HG03520 (cell line): ENCODE data around the gene KCNQ1OT1.

Experiments used
- ATAC-seq: cut with Tn5 transposase; IDR thresholded peaks from one replicate; pipeline ENCODE4 v1.9.1; 2021; ENCODE audit warnings: mild to moderate bottlenecking, moderate library complexity; ENCODE audit not compliant: unreplicated experiment

The KCNQ1OT1 gene

GRCh38 chr11:2669634-2670469 lies 29.9 kb downstream of the KCNQ1OT1 start:
- ATAC-seq: no peak

GRCh38 chr11:2668876-2669275 lies 30.9 kb downstream of the KCNQ1OT1 start:
- ATAC-seq: no peak

DNA sequence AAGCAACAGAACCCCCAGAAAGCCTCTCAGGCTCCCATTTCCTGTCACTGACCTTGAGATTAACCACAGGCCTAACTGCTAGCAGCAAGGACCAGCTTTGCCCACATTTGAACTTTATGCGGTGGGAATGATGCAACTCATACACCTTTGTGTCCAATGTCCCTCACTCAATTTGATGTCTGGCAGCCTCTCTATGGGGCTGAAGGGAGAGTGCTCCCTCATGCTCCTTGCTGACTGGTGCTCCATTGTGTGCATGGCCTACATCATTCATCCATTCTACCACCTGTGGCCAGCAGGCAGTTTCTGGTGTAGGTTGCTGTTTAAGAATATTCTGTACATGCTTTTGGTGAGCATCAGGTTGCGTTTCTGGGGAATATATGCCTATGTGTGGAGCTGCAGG lies 31.9 kb downstream of the KCNQ1OT1 start:
- ATAC-seq: no peak

GRCh38 chr11:2666828-2667570 lies 32.8 kb downstream of the KCNQ1OT1 start:
- no peak for ATAC-seq

DNA sequence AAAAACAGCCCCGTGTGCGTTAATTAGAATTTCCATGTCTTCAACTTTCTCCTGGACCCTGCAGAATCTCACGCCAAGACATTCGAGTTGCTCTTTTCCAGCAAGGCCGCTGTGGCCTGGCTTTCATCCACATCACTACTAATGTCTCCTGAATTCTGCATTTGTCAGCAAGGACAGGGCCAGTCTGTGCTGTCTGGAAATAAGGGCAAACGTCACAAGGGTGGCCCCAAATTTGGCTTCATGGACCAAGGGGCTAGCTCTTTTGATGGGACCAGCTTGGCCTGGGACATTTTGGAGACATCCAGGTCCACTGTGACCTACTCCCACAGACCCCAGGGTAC lies 33.4 kb downstream of the KCNQ1OT1 start:
- no peak for ATAC-seq

GRCh38 chr11:2665526-2666400 lies 34.0 kb downstream of the KCNQ1OT1 start:
- ATAC-seq: no peak

DNA sequence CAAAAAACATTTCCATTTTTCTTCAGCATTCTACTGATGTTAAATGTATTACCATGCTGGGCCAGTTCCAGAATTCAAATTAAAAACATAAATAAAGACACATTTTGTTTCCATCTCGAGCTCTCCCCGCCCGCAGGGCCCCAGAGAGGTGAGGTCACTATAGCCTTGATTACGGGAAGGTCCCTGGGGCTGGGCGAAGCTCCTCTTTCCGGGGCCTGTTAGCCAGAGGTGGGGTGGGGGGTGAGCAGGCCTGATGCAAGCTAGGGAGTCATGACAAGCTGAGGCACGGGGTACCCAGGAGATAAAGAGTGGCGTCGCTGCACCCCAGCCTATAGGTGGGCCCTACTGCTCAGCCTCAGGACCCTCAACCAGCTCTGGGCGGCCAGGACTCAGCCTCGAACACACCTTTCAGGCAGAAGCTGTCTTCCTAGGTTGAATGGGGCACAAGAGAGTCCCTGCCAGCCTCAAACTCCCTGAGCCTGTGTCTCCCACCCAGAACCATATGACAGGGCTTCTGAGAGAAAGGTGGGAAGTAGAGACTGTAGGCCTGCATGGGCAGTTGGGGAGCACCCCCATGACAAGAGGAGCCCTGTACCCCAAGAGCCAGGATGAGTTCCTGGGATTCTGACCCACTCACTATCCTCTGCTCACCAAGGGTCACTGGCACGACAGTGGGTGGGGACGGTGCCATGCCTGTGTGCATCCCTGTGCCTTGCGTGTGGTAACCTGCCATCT lies 34.8 kb downstream of the KCNQ1OT1 start:
- no peak for ATAC-seq

GRCh38 chr11:2664376-2664775 lies 35.4 kb downstream of the KCNQ1OT1 start:
- no peak for ATAC-seq

DNA sequence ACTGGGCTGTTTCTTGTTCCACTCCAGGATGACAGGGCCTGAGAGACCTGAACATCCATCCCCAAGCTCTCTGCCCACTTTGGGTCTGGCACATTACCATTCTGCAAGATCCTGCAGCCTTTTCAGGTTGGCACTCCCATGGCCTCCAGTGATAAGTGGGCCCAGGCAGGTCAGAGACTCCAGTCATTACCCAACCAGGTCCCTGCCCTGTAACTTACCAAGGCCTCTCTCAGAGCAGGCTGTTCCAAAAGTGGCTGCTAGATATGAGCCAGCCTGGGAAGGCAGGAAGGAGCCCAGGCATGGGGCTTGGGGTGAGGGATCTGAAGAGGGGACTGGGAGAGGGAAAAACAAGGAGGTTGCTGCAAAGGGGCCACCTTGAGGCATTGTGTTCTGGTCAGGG lies 35.9 kb downstream of the KCNQ1OT1 start:
- no peak for ATAC-seq

DNA sequence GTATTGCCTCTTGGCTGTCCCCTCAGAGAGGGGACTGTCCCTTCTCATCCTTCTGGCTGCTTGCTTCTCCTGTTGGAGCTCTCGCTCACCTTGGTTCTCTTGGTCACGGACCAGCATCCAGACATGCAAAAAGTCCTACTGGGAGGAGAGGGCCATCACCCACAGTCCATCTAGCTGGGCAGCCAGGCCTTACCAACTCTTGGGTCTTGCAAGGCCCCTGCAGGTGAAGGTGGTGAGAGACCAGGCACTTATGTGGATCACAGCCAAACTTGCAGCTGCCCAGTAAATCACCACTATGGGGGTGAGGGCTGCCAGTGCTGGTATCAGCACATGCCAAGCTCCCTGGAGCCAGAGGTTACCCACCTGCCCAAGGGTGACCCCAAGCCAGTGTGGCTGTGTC lies 36.3 kb downstream of the KCNQ1OT1 start:
- ATAC-seq: no peak

GRCh38 chr11:2662430-2663299 lies 37.1 kb downstream of the KCNQ1OT1 start:
- no peak for ATAC-seq

- ATAC-seq: no peak
Observed at GRCh38 chr11:2662024-2662312, 37.8 kb downstream of the KCNQ1OT1 start.

DNA sequence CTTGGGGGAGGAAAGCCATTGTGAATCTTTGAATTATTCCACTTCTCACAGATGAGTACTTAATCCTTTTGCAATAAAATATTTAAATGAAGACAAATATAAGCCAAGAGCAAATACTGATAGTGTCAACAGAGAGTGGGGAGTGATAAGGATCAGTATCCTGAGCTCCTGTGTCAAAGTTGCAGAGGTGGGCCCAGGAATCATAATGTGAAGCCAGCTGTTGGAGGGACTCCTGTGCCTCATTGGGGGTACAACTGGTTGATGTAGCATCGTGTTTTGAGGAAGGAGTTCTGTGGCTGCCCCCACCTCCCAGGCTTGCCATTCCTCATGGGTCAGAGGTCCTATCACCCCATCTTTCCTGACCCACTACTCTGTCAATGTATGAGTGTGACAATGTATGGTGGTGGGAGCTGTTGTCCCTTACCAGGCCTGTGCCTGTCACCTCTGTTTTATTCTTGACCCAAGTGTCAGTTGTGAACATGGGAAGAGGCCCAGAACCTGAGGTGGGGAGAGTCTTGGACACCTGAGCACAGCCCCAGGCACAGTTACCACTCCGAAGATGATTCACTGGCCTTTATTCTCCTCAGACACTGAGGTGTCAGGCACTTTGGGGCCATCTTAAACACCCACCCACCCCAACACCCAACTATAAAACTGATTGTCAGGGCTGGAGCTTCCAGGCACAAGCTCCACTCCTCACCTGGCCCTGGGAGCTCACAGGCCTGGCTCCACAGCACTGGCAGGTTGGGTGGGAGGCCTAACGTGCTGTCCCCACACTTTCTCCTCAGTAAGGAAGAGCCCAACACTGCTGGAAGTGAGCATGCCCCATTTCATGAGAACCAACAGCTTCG lies 38.4 kb downstream of the KCNQ1OT1 start:
- ATAC-seq: no peak

- ATAC-seq: no peak
Observed at GRCh38 chr11:2660357-2660939, 39.3 kb downstream of the KCNQ1OT1 start.

DNA sequence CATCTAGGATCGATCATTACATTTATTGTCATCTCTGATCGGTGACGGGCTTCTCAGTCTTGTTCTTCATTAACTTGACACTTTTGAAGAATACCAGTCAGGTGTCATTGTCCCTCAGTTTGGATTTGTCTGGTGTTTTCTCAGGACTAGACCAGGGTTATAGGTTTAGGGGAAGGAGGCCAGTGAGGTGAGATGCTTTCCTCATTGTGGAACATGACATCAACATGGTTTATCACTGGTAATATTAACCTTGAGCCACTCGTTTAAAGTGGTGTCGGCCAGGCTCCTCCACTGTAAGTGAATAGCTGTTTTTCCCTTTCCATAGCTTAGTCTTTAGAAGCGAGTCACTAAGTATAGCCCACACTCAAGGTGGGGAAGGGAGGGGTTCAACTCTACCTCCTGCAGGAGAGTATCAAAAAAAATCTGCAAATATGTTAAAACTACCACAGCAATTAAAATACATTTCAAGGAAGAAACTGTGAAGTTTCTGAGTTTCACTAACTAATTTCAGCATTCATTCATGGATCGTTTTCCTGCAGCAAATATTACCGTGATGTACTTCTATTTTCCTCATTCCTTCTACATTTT lies 42.0 kb downstream of the KCNQ1OT1 start:
- ATAC-seq: no peak

DNA sequence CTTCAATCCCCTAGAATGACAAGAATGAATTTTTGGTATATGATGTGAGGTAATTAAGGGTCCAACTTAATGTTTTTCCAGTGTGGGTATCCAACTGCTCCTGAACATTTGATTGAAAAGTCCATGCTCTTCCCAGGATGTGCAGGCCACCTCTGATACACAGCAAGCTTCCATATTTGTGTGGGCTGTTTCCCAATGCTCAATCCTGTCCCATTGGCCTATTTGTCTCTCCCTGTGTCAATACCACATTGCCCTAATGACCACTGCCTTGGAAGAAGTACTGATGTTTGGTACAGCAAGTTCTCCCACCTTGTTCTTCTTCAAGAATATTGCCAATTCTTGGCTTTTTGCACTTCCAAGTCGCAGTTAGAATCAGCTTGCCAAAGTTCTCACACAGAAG lies 42.9 kb downstream of the KCNQ1OT1 start:
- ATAC-seq: no peak

- ATAC-seq: no peak
Observed at GRCh38 chr11:2655834-2656622, 43.8 kb downstream of the KCNQ1OT1 start.
